HG03378 (cell line): ENCODE data around the gene SGCD.
"Not testable (repeated sequence)": the region's sequence is repeated elsewhere in the genome, so short reads cannot be mapped to it uniquely, and the experiment has no call there.

ENCODE experiments used
- ATAC-seq: cut with Tn5 transposase; IDR thresholded peaks from one replicate; pipeline ENCODE4 v1.9.1; 2021; ENCODE audit warnings: mild to moderate bottlenecking, moderate library complexity; ENCODE audit not compliant: unreplicated experiment

SGCD gene

DNA sequence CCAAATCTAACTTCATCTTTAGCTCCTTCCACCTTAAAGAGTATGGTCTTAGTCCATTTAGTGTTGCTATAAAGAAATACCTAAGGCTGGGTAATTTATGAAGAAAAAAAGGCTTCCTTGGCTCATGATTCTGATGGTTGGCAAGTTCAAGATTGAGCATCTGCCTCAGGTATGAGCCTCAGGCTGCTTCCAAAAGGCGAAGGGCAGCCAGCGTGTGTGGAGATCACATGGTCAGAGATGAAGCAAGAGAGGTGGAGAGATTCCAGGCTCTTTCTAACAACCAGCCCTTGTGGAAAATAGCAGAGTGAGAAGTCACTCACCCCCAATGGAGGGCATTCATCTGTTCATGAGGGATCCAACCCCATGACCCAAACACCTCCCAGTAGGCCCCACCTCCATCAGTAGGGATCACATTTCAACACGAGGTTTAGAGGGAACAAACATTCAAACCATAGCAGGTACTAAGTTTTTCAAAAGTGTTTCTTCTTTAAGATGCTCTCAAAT, 225.9 kb downstream of the SGCD start:
- no peak for ATAC-seq

- no peak for ATAC-seq
These were observed 229.9 kb downstream of the SGCD start for GRCh38 chr5:156556666-156557406.

DNA sequence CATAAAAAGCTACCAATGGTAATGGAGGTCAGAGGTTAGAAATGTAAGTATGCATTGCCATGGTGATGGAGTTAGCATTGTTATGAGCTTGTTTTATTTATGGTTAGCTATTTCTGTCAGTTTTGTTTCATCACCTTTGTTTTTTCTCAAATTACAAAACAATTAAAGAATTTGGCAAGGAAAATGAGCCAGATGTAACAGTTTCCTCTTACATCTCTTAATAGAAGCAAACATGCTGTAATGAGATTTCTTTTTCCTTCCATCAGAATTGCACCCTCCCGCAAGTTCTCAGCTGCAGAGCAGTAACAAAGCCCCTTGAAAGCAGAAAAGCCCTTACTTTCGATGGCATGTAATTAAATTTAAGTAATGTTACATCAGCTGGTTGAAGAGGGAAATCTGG, 233.0 kb downstream of the SGCD start:
- no peak for ATAC-seq

- no peak for ATAC-seq
These were observed 234.7 kb downstream of the SGCD start for GRCh38 chr5:156561651-156562050.

DNA sequence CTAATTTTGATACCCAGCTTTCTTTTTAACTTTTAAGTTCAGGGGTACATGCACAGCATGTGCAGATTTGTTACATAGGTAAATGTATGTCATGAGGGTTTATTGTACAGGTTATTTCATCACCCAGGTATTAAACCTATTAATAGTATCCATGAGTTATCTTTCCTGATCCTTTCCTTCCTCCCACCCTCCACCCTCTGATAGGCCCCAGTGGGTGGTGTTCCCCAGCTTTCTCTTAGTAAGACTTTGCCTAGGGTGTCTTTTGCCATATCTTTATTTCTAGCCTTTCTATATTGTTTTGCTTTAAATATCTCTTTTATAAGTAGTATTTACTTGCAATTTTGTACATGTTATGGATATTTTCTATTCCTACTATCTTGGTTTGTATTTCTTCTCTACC, 243.7 kb downstream of the SGCD start:
- no peak for ATAC-seq

DNA sequence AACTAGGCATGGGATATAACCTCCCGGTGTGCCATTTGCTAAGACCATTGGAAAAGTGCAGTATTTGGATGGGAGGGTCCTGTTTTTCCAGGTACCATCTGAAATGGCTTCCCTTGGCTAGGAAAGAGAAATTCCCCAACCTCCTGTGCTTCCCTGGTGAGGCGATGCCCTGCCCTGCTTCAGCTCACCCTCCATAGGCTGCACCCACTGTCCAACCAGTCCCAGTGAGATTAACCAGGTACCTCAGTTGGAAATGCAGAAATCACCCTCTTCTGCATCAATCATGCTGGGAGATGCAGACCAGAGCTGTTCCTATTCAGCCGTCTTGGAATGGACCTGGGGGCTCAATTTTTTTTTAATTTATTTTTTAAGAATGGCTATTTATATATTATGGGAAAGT, 254.8 kb downstream of the SGCD start:
- no peak for ATAC-seq

- no peak for ATAC-seq
These were observed 255.2 kb downstream of the SGCD start for GRCh38 chr5:156582193-156582598.

GRCh38 chr5:156584871-156585270, 257.9 kb downstream of the SGCD start:
- ATAC-seq = no peak

DNA sequence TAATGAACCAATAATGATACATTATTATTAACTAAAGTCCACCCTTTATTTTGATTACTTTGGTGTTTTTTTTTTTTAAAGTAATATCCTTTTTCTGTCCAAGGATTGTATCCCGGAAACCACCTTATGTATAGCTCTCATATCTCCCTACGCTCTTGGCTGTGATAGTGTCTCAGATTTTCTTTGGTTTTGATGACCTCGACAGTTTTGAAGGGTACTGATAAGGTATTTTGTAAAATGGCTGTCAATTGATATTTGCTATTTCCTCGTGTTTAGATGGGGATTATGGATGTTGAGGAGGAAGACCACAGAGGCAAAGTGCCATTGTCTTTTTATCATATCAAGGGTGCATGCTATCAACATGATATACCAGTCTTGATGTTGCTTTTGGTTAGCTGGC, 259.0 kb downstream of the SGCD start:
- no peak for ATAC-seq

- no peak for ATAC-seq
These were observed 260.0 kb downstream of the SGCD start for GRCh38 chr5:156587012-156587411.

DNA sequence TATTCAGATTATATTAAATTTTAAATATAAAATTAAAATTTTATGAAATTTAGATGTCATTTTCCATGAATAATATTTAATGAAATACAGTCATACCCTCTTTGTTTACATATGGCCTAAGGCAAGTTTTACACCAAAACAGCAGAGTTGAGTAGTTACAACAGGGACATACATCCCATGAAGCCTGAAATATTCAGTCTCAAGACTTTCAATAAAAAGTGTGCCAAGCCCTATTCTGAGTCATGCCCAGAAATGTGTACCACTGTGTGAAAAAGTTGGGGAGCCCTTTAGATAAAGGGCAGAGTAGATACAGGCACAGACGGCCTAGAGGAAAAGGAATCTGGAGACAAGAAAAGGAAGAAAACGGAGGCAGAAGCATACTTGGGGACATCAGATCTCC, 261.3 kb downstream of the SGCD start:
- no peak for ATAC-seq

- no peak for ATAC-seq
These were observed 262.4 kb downstream of the SGCD start for GRCh38 chr5:156589104-156589945.

DNA sequence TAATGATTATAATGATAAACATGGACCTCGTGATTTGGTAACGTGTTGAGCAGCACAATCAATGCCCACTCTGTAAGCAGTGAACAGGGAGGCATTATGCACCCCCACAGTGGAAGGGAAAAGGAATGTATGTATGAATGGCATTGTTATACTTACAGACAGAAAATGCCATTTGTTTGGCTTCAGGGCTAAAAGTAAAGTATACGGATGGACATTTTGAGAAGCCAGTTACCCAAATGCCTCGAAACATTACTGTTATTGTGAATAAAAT, 262.9 kb downstream of the SGCD start:
- no peak for ATAC-seq

GRCh38 chr5:156590978-156591377, 264.0 kb downstream of the SGCD start:
- no peak for ATAC-seq

DNA sequence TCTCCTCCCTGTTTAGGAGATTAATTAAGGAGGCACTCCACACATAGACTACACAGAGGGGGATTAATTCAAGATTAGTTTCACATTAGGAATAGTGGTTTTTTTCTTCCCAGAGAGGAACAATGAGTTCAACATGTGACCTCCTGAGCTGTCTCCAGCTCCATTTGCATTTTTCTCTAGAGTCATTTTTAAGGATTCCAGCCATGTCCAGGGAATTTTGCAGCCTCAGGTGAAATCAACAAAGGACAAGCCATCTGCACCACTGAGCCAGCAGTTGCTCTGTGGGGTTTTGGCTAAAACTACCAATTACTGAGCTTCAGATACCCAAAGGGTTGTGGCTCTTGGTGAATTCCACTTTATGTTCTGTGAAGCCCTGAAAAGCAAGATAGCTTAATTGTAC, 264.7 kb downstream of the SGCD start:
- ATAC-seq = no peak

DNA sequence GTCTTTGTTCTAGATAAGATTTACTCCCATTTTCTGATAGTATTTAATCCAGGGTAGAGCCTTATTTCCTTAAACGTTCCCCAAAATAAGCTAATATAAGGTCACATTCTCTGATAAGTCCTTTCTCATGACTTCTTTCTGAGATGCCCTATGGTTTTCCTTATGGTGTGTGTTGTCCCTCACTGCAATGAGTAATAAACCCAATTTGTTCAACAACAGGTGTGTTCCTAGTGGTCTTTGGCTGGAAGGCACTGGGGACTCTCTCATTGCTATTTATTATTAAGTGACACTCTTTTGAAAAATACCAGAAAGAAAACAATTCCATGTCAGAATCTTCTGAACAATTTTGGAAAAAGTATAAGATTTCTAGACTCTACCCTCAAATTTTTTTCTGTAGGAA, 266.6 kb downstream of the SGCD start:
- ATAC-seq = no peak

DNA sequence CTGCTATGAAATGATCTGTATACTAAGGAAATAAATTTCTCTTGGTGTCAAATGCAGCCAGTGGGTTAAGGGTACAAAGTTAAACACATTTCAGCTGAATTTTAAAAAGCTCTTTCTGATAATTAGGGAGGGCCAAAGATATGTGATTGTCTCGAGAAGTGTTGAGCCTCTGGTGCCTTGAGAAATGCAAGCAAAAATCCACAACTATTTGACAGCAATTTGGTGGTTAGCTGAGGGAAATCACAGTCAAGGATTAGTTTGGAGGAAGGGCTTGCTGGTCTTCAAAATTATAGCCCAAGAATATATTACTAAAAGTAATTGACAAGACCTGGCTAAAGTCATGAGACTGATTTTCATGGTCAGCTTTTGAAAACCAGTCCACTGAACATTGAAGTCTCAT, 267.4 kb downstream of the SGCD start:
- ATAC-seq = no peak

DNA sequence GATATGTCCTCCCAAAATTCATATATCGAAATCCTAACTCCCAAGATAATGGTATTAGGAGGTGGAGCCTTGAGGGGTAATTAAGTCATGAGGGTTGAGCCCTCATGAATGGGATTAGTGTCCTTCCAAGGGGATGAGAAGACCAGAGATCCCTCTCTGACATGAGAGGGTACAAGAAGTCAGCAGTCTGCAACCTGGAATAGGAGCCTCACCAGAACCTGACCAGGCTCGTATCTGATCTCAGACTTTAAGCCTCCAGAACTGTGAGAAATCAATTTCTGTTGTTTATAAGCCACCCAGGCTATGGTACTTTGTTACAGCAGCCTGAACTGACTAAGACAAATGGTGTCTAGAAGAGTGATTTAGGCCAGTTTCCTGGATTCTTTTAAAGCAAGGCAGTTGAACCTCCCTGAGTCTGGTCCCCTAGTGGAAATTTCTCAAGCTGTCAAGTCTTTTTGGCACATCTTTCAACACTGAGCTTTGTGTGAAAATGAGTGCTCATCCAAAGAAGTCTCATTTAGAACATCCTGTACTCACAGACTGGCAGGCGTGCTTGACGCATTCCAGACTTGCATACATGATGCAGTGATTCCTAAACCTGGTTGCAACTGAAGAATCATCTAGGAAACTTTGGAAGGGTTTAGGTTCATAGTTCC, 268.3 kb downstream of the SGCD start:
- no peak for ATAC-seq

DNA sequence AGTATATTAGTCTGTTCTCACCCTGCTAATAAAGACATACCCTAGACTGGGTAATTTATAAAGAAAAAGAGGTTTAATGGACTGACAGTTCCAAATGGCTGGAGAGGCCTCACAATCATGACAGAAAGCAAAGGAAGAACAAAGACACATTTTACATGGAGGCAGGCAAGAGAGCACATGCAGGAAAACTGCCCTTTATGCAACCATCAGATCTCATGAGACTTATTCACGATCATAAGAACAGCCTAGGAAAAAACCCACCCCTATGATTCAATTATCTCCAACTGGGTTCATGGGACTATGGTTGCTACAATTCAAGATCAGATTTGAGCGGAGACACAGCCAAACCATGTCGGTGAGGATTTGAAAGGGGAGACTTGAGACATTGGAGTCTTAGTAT, 270.3 kb downstream of the SGCD start:
- ATAC-seq = no peak

DNA sequence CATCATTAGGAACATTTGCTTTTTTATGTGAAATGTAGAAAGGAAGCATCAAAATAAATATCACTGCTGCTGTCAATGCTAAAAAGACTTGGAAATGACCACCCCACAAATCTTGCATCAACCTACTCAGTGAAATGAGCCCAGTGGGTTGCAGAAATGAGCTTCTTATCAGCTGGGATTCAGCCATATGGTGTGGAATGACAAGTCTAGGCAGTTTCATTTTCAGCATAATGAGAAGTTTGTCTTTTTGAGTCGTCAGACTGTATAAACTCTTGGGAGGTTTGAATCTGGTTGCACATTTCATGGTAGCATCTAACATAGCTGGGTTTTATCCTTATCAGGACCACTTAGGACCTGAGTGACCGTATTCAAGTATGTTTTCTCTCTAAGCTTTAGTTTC, 272.0 kb downstream of the SGCD start:
- no peak for ATAC-seq

DNA sequence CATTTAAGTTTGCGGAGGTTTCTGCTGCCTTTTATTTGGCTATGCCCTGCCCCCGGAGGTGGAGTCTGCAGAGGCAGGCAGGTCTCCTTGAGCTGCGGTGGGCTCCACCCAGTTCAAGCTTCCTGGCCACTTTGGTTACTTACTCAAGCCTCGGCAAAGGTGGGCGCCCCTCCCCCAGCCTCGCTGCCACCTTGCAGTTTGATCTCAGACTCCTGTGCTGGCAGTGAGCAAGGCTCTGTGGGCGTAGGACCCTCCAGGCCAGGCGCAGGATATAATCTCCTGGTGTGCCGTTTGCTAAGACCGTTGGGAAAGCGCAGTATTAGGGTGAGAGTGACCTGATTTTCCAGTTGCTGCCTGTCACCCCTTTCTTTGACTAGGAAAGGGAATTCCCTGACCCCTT, 283.6 kb downstream of the SGCD start:
- not testable (repeated sequence) for ATAC-seq

- no peak for ATAC-seq
These were observed 288.9 kb downstream of the SGCD start for GRCh38 chr5:156615901-156616300.
